Esophagus muscularis mucosa (tissue), 3 donors: Measurements from ENCODE around the gene GAMT.

ENCODE experiments used
- CTCF ChIP-seq, 3 experiments: fragments of 200-600 bp in 2 of 3; fragments of 450-650 bp in 1 of 3; sonication (generic) in 2 of 3; IDR thresholded peaks; one replicate each; pipeline ENCODE4 v1.5.1; 2017 to 2019; ENCODE audit warnings: antibody characterized with exemption in 3 of 3, mild to moderate bottlenecking in 2 of 3, moderate library complexity in 1 of 3
- POLR2A ChIP-seq: fragments of 450-650 bp; IDR thresholded peaks from one replicate; pipeline ENCODE4 v1.6.1; 2017; ENCODE audit warnings: antibody characterized with exemption, moderate library complexity, mild to moderate bottlenecking, low read depth

DNA sequence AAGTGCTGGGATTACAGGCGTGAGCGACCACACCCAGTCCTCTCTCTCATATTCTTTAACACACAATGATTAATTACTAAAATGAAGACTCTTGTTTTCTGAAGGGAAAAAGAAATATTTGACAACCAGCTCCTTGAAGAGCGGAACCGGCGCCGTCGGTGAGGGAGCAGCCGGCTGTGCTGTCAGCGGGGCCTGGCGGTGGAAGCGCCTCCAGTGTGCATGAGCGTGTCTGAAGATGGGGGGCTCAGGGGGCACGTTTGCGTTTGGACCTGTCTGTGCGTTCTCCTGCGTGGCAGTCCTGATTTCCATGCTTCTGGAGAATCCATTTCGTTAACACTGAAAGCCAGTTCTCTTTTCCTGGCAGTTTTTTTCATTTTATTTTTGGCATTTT lies 24.9 kb downstream of the GAMT start:
- TF ChIP-seq POLR2A (no peak), CTCF (IDR thresholded peaks at IDR 0.05) (no peak)
